ENCODE data around the gene IMMP2L.

- TF ChIP-seq CTCF (conservative IDR thresholded peaks at IDR 0.05): no peak
- no peak for TF ChIP-seq ZFX (IDR thresholded peaks at IDR 0.05)
Observed at GRCh38 chr7:111561654-111561903, 713 bp downstream of the IMMP2L start.

Measured in C4-2B (cell line).